CD4-positive, CD25-positive, alpha-beta regulatory T cell (primary cell): ENCODE results near the gene CDC42BPA. TPM values are rescaled to one million over a fixed set of nuclear protein-coding genes. Genes with fewer than 3 reads are reported as not detected.

ENCODE experiments used
- ATAC-seq, 2 donors: fragments of 150-1000 bp; cut with Tn5 transposase; one replicate each; pipeline ENCODE4 v1.10.0; 2021; ENCODE audit warnings: low read depth in 2 of 2, moderate number of reproducible peaks in 2 of 2, moderate library complexity in 1 of 2
- DNase-seq, 3 donors: peaks; one replicate each; pipeline versions ENCODE4 v3.0.0 to v3.0.0-alpha.2; 2012 to 2022; ENCODE audit warnings: mixed read lengths in 1 of 3
- H3K27ac ChIP-seq: one replicate; pipeline ENCODE4 v1.7.0; 2013; ENCODE audit warnings: mild to moderate bottlenecking, low read length; ENCODE audit not compliant: insufficient read depth, poor library complexity, severe bottlenecking
- H3K27me3 ChIP-seq: one replicate; pipeline ENCODE4 v1.7.0; 2013; ENCODE audit warnings: low read length; ENCODE audit not compliant: control insufficient read depth, insufficient read depth
- H3K36me3 ChIP-seq: one replicate; pipeline ENCODE4 v1.7.0; 2013; ENCODE audit warnings: mild to moderate bottlenecking, low read length, moderate library complexity; ENCODE audit not compliant: control insufficient read depth, insufficient read depth
- H3K4me1 ChIP-seq: 2 replicates; pipeline ENCODE4 v1.7.0; 2013; ENCODE audit warnings: mild to moderate bottlenecking, low read length; ENCODE audit not compliant: insufficient read depth, control insufficient read depth, poor library complexity, severe bottlenecking
- H3K4me3 ChIP-seq: one replicate; pipeline ENCODE4 v1.7.0; 2013; ENCODE audit warnings: low read depth, mild to moderate bottlenecking, low read length, moderate library complexity
- H3K9me3 ChIP-seq, 2 experiments: 1 replicate in 1 of 2; 2 replicates in 1 of 2; pipeline ENCODE4 v1.7.0; 2013; ENCODE audit warnings: low read length in 2 of 2, mild to moderate bottlenecking in 1 of 2, moderate library complexity in 1 of 2; ENCODE audit not compliant: control insufficient read depth in 2 of 2
- H3K27ac Mint-ChIP-seq, 3 donors: one replicate each; pipeline ENCODE4 v1.8.0; 2020 to 2022; ENCODE audit warnings: mild to moderate bottlenecking in 3 of 3, mixed read lengths in 3 of 3, moderate library complexity in 2 of 3
- H3K27me3 Mint-ChIP-seq: one replicate; pipeline ENCODE4 v1.8.0; 2022; ENCODE audit warnings: mild to moderate bottlenecking, mixed read lengths
- H3K36me3 Mint-ChIP-seq: one replicate; pipeline ENCODE4 v1.8.0; 2020; ENCODE audit warnings: mixed read lengths
- H3K4me1 Mint-ChIP-seq, 4 donors: one replicate each; pipeline ENCODE4 v1.8.0; 2020 to 2022; ENCODE audit warnings: mixed read lengths in 4 of 4, mild to moderate bottlenecking in 1 of 4
- H3K4me3 Mint-ChIP-seq, 4 donors: one replicate each; pipeline ENCODE4 v1.8.0; 2020 to 2022; ENCODE audit warnings: mild to moderate bottlenecking in 4 of 4, mixed read lengths in 4 of 4, moderate library complexity in 3 of 4
- H3K9me3 Mint-ChIP-seq, 7 donors: one replicate each; pipeline ENCODE4 v1.8.0; 2020 to 2022; ENCODE audit warnings: mixed read lengths in 7 of 7, mild to moderate bottlenecking in 3 of 7, moderate library complexity in 2 of 7
- polyA plus RNA-seq, 4 donors: library from polyadenylated mRNA; unstranded; fragments of 300-500 nt; fragmentation: Illumina TruSeq; gene quantifications; one replicate each; pipeline ENCODE4 v1.2.3, GENCODE V29; 2021
- total RNA-seq: library from RNA; stranded (reverse); gene quantifications from one replicate; pipeline ENCODE4 v1.2.3, GENCODE V29; 2022

The CDC42BPA gene
- total and polyA plus RNA-seq, 5 donors from 2014 or later = 0.06 to 1.5 (median 0.63) TPM

- Mint-ChIP-seq H3K27ac (peak overlapping the region in 1 of 3 donors; percentile 25), H3K4me1 (peaks cover 0 to 16% (median 4%) of the 10 kb centered on the region in 4 donors), H3K4me3 (peak overlapping the region; percentile 73 to 88 (median 78)), H3K9me3 (peaks cover 0 to 7% (median 2%) of the 10 kb centered on the region in 7 donors), H3K36me3 (no peaks in the 10 kb centered on the region), H3K27me3 (peaks cover 58% of the 10 kb centered on the region)
- peak in 1 of 2 donors; percentile 18 for ATAC-seq
- peaks cover 0 to 4% of the 10 kb centered on the region in 2 experiments for H3K9me3 ChIP-seq
- no peaks in the 10 kb centered on the region for H3K36me3 ChIP-seq
- H3K27me3 ChIP-seq = peaks cover 47% of the 10 kb centered on the region
- peak in 1 of 3 donors; percentile 3 for DNase-seq
- peaks cover 14% of the 10 kb centered on the region for H3K4me1 ChIP-seq
- no peak overlapping the region for H3K4me3 ChIP-seq
- H3K27ac ChIP-seq = no peak overlapping the region
Observed at GRCh38 chr1:227318853-227319607, 738 bp upstream of the CDC42BPA start.

DNA sequence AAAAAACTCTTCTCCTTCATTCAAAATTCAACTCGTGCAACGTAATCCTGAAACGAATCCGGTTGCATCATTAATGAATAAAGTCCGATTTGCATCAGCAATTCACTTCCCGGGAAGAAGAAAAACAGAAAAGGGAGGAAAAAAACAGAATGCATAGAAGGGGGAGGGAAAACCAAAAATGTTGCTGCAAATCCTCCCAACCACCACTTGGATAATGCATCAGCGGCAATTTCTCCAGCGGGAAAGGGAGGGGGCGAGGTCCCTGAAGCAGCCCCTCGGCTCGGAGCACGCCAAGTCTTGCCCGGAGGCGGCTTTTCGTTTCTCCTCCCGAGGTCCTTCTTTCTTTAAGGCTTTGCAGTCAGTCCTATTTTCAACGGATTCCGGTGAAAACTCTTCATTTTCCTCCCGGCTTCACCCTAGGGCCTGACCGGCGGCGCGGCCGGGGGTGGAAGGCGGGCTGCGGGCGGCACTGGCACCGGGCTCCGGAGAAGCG, 723 bp downstream of the CDC42BPA start:
- H3K27me3 ChIP-seq = peaks cover 49% of the 10 kb centered on the region
- H3K36me3 Mint-ChIP-seq = no peaks in the 10 kb centered on the region
- H3K27ac Mint-ChIP-seq = no peak overlapping the region
- H3K27ac ChIP-seq = no peak overlapping the region
- H3K27me3 Mint-ChIP-seq = peaks cover 56% of the 10 kb centered on the region
- peak overlapping the region; percentile 46 for H3K4me3 ChIP-seq
- peaks cover 0 to 2% of the 10 kb centered on the region in 2 experiments for H3K9me3 ChIP-seq
- H3K4me3 Mint-ChIP-seq = peak overlapping the region; percentile 38 to 78 (median 76)
- no peaks in the 10 kb centered on the region for H3K36me3 ChIP-seq
- peak in 1 of 3 donors; percentile 4 for DNase-seq
- H3K4me1 ChIP-seq = peaks cover 14% of the 10 kb centered on the region
- ATAC-seq = no peak
- H3K9me3 Mint-ChIP-seq = peaks cover 0 to 5% (median 0%) of the 10 kb centered on the region in 7 donors
- H3K4me1 Mint-ChIP-seq = peaks cover 0 to 16% (median 4%) of the 10 kb centered on the region in 4 donors

GRCh38 chr1:227317011-227317451, 1.3 kb downstream of the CDC42BPA start:
- Histone ChIP-seq H3K27ac (no peak overlapping the region), H3K4me1 (peaks cover 14% of the 10 kb centered on the region), H3K36me3 (no peaks in the 10 kb centered on the region), H3K4me3 (no peak overlapping the region), H3K27me3 (peaks cover 46% of the 10 kb centered on the region), H3K9me3 (peaks cover 0 to 2% of the 10 kb centered on the region in 2 experiments)
- no peak for DNase-seq
- peak overlapping the region; percentile 31 to 63 (median 46) for H3K4me3 Mint-ChIP-seq
- no peak for ATAC-seq
- no peaks in the 10 kb centered on the region for H3K36me3 Mint-ChIP-seq
- no peak overlapping the region for H3K27ac Mint-ChIP-seq
- H3K9me3 Mint-ChIP-seq = peaks cover 0 to 5% (median 0%) of the 10 kb centered on the region in 7 donors
- H3K4me1 Mint-ChIP-seq = peaks cover 0 to 16% (median 4%) of the 10 kb centered on the region in 4 donors
- peaks cover 57% of the 10 kb centered on the region for H3K27me3 Mint-ChIP-seq

DNA sequence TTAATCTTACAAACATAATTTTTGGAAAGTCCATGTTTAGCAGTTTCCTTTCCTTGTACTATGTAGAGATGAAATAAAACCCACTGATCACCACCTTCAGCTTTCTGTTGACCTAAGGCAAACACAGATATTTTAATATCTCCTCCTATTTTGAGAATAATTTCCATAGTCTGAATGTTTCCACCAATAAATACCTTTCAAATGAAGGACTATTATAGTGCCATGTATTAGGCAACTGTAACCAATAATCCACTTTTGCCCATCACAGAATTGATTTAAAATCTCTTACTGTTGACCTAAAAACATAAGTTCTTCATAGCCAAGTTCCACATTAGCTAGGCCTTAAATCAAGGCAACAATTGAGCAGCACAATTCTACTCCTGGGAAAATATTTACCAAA, 1.8 kb downstream of the CDC42BPA start:
- H3K4me3 Mint-ChIP-seq = peak overlapping the region in 1 of 4 donors; percentile 59
- Histone ChIP-seq H3K27ac (no peak overlapping the region), H3K9me3 (peaks cover 0 to 2% of the 10 kb centered on the region in 2 experiments)

GRCh38 chr1:227315629-227316346, 2.5 kb downstream of the CDC42BPA start:
- no peaks in the 10 kb centered on the region for H3K36me3 ChIP-seq
- Mint-ChIP-seq H3K27me3 (peaks cover 65% of the 10 kb centered on the region), H3K27ac (no peak overlapping the region), H3K4me3 (no peak overlapping the region), H3K9me3 (peaks cover 0 to 6% (median 0%) of the 10 kb centered on the region in 7 donors), H3K4me1 (peaks cover 0 to 16% (median 4%) of the 10 kb centered on the region in 4 donors), H3K36me3 (no peaks in the 10 kb centered on the region)
- DNase-seq (no peak), ATAC-seq (no peak)
- H3K27me3 ChIP-seq = peaks cover 46% of the 10 kb centered on the region
- peaks cover 14% of the 10 kb centered on the region for H3K4me1 ChIP-seq
- no peak overlapping the region for H3K27ac ChIP-seq
- H3K9me3 ChIP-seq = peaks cover 0 to 2% of the 10 kb centered on the region in 2 experiments
- no peak overlapping the region for H3K4me3 ChIP-seq

More for the DNA sequence above, 1.8 kb downstream of the CDC42BPA start:
- Histone ChIP-seq H3K27me3 (peaks cover 46% of the 10 kb centered on the region), H3K36me3 (no peaks in the 10 kb centered on the region), H3K4me1 (peaks cover 14% of the 10 kb centered on the region), H3K4me3 (no peak overlapping the region)
- Mint-ChIP-seq H3K27ac (no peak overlapping the region), H3K27me3 (peaks cover 58% of the 10 kb centered on the region), H3K4me1 (peaks cover 0 to 16% (median 4%) of the 10 kb centered on the region in 4 donors), H3K9me3 (peaks cover 0 to 5% (median 0%) of the 10 kb centered on the region in 7 donors), H3K36me3 (no peaks in the 10 kb centered on the region)
- ATAC-seq (no peak), DNase-seq (no peak)

- peaks cover 36% of the 10 kb centered on the region for H3K27me3 ChIP-seq
- H3K27ac Mint-ChIP-seq = no peak overlapping the region
- peaks cover 53% of the 10 kb centered on the region for H3K27me3 Mint-ChIP-seq
- H3K4me1 Mint-ChIP-seq = peaks cover 0 to 11% (median 3%) of the 10 kb centered on the region in 4 donors
- H3K9me3 ChIP-seq = peaks cover 0 to 2% of the 10 kb centered on the region in 2 experiments
- H3K36me3 ChIP-seq = no peaks in the 10 kb centered on the region
- no peak overlapping the region for H3K4me3 Mint-ChIP-seq
- no peak for DNase-seq
- H3K27ac ChIP-seq = no peak overlapping the region
- peaks cover 14% of the 10 kb centered on the region for H3K4me1 ChIP-seq
- no peak overlapping the region for H3K4me3 ChIP-seq
- H3K9me3 Mint-ChIP-seq = peaks cover 0 to 6% (median 0%) of the 10 kb centered on the region in 7 donors
- no peak for ATAC-seq
- no peaks in the 10 kb centered on the region for H3K36me3 Mint-ChIP-seq
Observed at GRCh38 chr1:227314014-227314848, 4.1 kb downstream of the CDC42BPA start.
